Fibroblast of pulmonary artery (primary cell): Measurements from ENCODE around the gene OSM.
"Not testable (repeated sequence)": the region's sequence is repeated elsewhere in the genome, so short reads cannot be mapped to it uniquely, and the experiment has no call there.

Source experiments
- DNase-seq: peaks from one replicate; pipeline ENCODE4 v3.0.0-alpha.2; 2010; ENCODE audit warnings: low read depth
- H3K4me3 ChIP-seq: replicated peaks from 2 replicates; pipeline ENCODE4 v1.5.1; 2011; ENCODE audit warnings: low read depth, mild to moderate bottlenecking, control low read depth, low read length, moderate library complexity
- CTCF ChIP-seq: IDR thresholded peaks from 2 replicates; pipeline ENCODE4 v1.5.1; 2011; ENCODE audit warnings: mild to moderate bottlenecking, control low read depth, low read length, inconsistent platforms; ENCODE audit errors: missing control alignments

OSM gene

GRCh38 chr22:30219049-30219654 lies 47.5 kb downstream of the OSM start:
- H3K4me3 ChIP-seq, result no peak overlapping the region
- no peak for DNase-seq
- no peak for TF ChIP-seq CTCF

GRCh38 chr22:30217698-30218560 lies 48.7 kb downstream of the OSM start:
- TF ChIP-seq CTCF, result no peak

GRCh38 chr22:30216710-30217109 lies 49.9 kb downstream of the OSM start:
- DNase-seq, result no peak
- TF ChIP-seq CTCF, result no peak
- no peak overlapping the region for H3K4me3 ChIP-seq

More at GRCh38 chr22:30217698-30218560, 48.7 kb downstream of the OSM start:
- DNase-seq, result no peak
- no peak overlapping the region for H3K4me3 ChIP-seq

GRCh38 chr22:30216272-30216671 lies 50.4 kb downstream of the OSM start:
- not testable (repeated sequence) for DNase-seq, H3K4me3 ChIP-seq

GRCh38 chr22:30214703-30215407 lies 51.8 kb downstream of the OSM start:
- H3K4me3 ChIP-seq, result no peak overlapping the region
- DNase-seq, result no peak
- no peak for TF ChIP-seq CTCF

GRCh38 chr22:30212996-30213441 lies 53.6 kb downstream of the OSM start:
- no peak for TF ChIP-seq CTCF
- no peak overlapping the region for H3K4me3 ChIP-seq
- DNase-seq, result peak; percentile 94
